Stimulated activated CD8-positive, alpha-beta memory T cell treated with anti-CD3 and anti-CD28 coated beads, Interleukin-15, amount 100 ng/mL, for 1 hour (primary cell): Measurements from ENCODE around the gene PPP2R1B.

Experiments
- DNase-seq: peaks from one replicate; pipeline ENCODE4 v3.0.0-alpha.2; 2020; ENCODE audit warnings: low read depth

The PPP2R1B gene

DNA sequence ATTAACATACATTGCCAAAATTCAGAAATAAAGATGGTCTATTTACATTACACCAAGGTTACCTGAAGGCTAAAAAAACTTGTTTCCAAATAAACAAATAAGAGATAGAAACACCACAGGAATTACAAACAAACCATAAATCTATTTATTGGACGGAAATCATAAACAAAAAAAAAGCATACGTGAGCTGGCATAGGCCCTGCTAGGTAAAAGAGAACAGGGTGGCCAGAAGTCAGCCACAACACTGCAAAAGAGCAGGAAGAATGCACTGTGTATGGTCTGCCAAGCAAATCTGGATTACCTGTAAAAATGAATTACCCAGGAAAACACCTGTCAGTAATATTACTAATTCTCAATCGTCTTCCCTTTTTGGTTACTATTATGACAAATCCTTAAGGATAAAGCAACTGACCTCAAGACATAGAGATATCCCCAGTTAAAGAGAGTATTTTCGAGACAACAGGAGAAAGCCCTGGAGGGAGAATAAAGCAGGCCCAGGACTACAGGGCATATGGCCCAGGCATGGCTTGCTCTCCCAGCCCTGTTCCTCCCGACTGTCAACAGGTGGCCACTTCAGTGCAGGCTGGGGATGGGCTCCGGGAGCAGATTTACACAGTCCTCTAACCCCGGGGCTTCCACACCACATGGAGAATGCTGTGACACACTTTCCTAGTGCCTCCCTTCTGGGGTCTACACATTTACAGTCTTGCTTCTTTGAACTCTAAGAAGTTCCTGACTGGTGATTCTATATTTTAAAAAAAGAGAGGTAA is 18.0 kb downstream of the PPP2R1B start:
- DNase-seq = no peak

- no peak for DNase-seq
Observed at GRCh38 chr11:111745719-111746504, 20.3 kb downstream of the PPP2R1B start.

DNA sequence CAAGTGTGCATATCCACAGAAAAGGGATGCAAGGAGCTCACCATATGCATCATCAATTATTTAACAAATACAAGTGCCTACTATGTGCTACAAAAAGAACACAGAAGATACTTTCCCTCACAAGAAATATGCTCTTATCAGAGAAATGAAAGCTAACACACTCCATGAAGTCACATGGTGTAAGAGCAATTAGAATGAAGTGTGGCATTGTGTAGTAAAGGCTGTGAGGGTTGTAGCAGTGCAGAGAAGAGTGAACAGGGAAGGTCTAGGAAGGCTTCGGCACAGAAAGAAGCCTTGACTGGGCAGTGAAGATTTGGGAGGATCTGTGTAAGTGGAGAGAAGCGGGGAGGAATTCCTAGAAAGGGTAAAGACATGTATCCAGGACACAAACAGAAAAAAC is 22.5 kb downstream of the PPP2R1B start:
- no peak for DNase-seq

GRCh38 chr11:111741751-111742150 is 24.4 kb downstream of the PPP2R1B start:
- no peak for DNase-seq

GRCh38 chr11:111739299-111739698 is 26.9 kb downstream of the PPP2R1B start:
- no peak for DNase-seq

DNA sequence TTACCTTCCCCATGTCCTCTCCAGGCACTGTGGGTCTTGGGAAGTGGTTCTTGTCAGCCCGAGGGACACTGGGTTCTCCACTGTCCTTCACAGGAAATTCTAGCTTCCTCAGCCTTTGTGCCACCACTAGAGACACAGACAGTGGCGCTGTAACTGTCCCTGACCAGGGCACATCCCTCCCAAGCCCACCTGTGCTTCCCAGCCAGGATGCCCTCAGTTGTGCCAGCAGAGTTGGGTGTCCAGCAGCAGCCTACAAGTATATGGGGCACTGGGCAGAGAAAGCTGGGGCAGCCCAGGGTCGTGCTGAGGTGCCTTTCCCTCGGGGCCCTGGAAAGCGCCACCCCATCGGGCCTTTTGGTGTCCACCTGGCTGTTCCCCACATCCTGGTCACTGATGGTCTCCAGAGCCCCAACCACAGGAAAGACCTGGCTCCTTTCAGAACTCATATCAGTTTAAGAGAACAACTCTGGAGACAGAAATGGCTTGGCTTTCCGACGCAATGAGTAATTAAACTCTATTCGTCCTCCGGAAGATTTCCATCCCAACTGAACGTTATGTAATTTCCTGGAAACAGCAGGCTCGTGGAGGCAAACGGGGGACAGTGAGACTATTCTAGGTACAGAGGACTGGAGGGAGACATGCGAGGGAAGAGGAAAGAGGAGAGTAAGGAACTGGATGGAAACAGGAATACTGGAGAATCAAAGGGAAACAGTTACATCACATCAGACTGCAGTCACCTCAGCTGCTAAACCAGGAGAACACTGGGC is 28.6 kb downstream of the PPP2R1B start:
- DNase-seq = no peak

DNA sequence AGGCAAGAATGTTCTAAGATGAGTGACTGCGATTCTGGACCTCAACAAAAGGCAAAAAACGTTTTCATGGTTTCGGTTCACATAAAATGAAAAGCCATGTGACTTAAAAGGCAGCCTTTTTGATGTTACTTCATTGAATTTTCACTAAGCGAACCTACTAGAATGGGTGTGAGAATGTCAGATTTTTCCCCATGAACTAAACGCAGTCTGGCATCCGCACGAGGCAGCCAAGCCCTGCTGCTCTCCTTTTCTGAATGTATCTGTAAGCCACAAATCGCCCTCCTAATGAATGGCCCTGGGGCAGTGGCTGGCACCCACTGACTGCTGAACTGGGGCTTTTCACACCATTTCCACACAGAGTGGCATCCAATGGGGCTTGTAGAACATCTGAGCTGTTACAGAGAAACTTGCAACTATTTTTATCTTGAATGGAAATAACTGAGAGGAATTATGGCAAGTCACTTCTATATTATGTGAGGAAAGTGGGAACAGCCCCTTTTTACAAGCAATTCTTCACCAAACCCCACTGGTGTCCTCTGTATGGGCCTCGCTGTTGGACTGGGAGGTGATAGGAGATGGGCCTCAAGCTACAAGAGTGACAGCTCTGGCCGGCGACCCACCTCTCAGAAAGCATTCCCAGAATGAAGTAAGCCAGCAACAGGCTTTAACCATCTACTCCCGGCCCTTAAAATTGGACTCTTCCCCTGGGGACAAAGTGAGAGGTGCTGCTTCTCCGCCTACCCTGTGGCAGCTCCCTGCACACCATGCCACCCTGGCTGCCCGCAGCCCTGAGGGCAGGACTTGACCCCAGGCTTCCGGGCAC is 29.4 kb downstream of the PPP2R1B start:
- no peak for DNase-seq

GRCh38 chr11:111736181-111736590 is 30.0 kb downstream of the PPP2R1B start:
- DNase-seq = no peak

DNA sequence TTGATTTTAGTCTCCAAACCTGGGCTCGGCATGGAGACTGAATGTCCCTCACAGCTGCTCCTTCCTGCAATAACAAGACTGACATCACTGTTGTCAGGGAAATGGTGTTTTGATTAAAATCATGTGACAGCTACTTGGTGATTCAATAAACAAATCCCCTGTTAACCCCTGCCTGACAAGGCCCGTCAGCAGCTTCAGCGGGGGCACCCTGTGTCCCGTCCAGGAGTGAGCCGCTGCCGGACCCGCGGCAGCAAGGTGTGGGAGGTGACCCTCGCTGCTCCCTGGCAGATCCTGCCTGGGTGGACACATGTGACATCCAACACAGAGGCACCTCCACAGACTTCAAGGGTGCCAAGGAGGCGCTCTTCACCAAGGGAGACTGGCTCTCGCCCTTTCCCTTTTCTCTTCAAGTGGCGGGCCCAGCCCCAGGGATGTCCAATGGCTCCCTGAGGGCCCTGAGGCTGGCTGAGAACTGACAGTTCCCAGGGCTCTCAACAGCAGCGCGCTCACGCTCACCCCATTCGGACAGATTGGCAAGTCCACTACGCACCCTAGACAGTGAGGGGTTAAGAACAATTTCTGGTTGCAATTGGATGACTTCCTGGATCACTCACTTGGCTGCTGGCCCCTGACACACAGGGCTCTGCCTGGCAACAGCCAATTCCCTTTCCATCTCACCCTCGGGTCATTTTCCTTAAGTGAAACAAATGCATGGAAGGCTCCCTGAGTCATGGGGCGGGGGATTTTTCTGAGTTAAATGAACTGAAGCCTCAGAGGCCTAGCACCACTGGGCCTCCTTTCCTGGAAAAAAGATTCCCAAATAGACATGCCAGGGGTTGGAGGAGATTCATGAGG is 30.7 kb downstream of the PPP2R1B start:
- DNase-seq = no peak

GRCh38 chr11:111734954-111735261 is 31.3 kb downstream of the PPP2R1B start:
- DNase-seq = no peak

DNA sequence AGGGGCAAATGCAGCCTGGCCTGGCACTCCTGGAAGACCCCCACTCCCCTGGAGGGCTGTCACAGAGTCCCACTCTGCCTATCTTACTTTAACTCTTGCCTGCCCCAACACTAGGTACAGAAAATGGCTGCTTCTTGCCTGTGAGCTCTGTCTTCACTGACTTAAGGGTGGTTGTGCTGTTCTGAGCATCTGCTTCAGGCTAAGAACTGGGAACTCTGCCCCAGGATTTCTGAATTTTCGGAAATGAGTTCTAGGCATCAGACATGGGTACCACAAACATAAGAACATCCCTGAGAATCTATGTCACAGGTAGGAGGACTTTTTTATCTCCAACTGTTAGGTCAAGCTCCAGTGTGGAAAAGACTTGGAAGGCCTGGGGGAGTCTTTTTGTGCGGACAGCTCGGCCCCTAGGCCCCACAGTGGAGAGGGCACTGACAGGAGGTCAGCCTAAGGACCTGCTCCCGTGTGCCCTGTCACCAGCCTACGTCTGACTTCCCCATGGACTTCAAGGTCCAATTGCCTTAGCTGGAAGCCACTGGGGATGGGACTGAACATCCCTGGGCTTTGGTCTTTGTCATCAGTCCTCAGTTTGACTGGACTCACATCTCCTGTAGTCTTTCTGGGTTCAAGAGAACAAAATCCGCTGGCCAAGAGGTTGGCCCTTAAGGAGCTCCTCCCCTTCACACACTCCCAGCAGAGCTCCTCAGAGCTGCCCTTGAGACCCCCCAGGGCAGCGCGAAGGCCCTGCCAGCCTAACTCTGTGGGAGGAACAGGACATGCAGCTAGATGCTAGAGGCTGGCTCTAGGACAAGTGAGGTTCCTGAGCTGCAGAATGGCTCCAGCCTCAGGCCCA is 31.9 kb downstream of the PPP2R1B start:
- no peak for DNase-seq

- DNase-seq = no peak
Observed at GRCh38 chr11:111733611-111734088, 32.5 kb downstream of the PPP2R1B start.

DNA sequence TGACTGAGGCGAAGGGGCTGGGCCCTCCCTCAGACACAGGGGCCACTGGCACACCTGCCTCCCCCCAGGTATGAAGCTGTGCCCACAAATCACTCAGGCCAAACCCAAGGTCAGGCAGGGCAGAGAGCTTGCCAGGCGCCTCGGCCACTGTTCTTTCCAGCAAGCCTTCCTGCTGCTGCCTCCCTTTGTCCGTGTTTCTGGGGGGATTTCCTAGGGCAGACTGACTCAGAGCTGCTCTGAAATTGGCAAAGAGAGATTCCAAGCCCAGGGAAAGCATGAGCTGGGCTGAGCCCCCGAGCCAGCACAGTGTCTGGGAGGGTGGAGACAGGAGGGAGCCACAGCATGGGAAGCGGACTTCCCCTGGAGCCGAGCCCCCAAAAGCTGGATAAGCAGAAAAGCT is 33.2 kb downstream of the PPP2R1B start:
- no peak for DNase-seq

- no peak for DNase-seq
Observed at GRCh38 chr11:111731821-111732220, 34.4 kb downstream of the PPP2R1B start.

DNA sequence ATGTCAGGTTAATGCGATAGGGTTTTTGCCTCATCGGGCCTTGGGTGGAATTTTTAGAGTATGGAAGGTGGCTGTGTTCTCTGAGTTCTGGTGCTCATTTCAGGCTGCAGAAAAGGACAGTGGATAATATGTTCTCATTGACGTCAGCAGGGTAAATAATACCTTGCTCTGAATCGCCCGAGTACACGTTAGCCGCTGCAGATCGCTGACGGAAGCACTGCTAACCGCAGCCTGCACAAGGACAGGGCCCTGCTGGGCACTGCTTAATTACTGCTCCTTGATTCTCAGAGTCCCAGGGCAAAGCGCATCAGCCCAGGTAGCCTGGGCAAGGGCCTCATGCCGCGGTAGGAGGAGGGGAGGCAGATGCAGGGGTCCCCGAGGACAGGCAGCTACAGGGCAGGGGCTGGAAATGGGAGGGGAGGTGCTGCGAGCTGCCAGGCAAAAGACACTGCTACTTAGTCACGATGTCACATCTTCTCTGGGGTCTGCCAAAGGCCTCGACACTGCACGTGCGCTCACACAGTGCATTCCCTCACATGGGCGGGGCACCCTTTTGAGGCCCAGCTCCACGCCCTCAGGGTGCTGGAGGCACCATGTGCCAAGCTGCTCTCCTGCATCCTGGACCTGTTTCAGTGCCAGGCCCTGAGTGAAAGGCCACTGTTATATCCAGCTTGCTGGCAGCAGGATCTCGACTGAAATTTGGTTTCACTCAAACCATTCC is 35.2 kb downstream of the PPP2R1B start:
- DNase-seq = no peak

GRCh38 chr11:111729831-111730311 is 36.3 kb downstream of the PPP2R1B start:
- DNase-seq = no peak

- no peak for DNase-seq
Observed at GRCh38 chr11:111729071-111729830, 36.9 kb downstream of the PPP2R1B start.

- no peak for DNase-seq
Observed at GRCh38 chr11:111727431-111727830, 38.8 kb downstream of the PPP2R1B start.
